Activated T-helper 17 cell treated with anti-CD3 and anti-CD28 coated beads, Interleukin-2, amount 50 U/mL, for 72 hours (primary cell): ENCODE measurements around the gene CECR2. TPM values are rescaled to one million over a fixed set of nuclear protein-coding genes. Genes with fewer than 3 reads are reported as not detected.

Experiments
- ATAC-seq: fragments of 150-1000 bp; cut with Tn5 transposase; replicated peaks from 2 replicates; pipeline ENCODE4 v1.10.0; 2021; ENCODE audit warnings: mild to moderate bottlenecking, moderate library complexity
- H3K27ac Mint-ChIP-seq: one replicate; pipeline ENCODE4 v1.8.0; 2022; ENCODE audit warnings: mixed read lengths
- H3K27me3 Mint-ChIP-seq: one replicate; pipeline ENCODE4 v1.8.0; 2022; ENCODE audit warnings: mixed read lengths
- H3K36me3 Mint-ChIP-seq: one replicate; pipeline ENCODE4 v1.8.0; 2022; ENCODE audit warnings: low read depth, mild to moderate bottlenecking, mixed read lengths
- H3K4me1 Mint-ChIP-seq: one replicate; pipeline ENCODE4 v1.8.0; 2022; ENCODE audit warnings: mixed read lengths
- H3K4me3 Mint-ChIP-seq: one replicate; pipeline ENCODE4 v1.8.0; 2022; ENCODE audit warnings: mild to moderate bottlenecking, mixed read lengths
- H3K9me3 Mint-ChIP-seq: one replicate; pipeline ENCODE4 v1.8.0; 2022; ENCODE audit warnings: mixed read lengths
- total RNA-seq, 2 donors: library from RNA; stranded (reverse); gene quantifications; one replicate each; pipeline ENCODE4 v1.2.3, GENCODE V29; 2022

The CECR2 gene
- total RNA-seq, 2 donors from 2014 or later: 0.06 to 0.19 TPM

GRCh38 chr22:17479135-17479534 lies 109.9 kb downstream of the CECR2 start:
- no peak overlapping the region for H3K27ac Mint-ChIP-seq
- no peak for ATAC-seq

GRCh38 chr22:17481424-17481823 lies 112.2 kb downstream of the CECR2 start:
- Mint-ChIP-seq H3K36me3 (no peaks in the 10 kb centered on the region), H3K4me3 (no peak overlapping the region), H3K4me1 (no peaks in the 10 kb centered on the region), H3K27me3 (peaks cover 16% of the 10 kb centered on the region), H3K9me3 (no peaks in the 10 kb centered on the region), H3K27ac (no peak overlapping the region)
- ATAC-seq: no peak

More at GRCh38 chr22:17479135-17479534, 109.9 kb downstream of the CECR2 start:
- H3K4me1 Mint-ChIP-seq: no peaks in the 10 kb centered on the region
- no peaks in the 10 kb centered on the region for H3K9me3 Mint-ChIP-seq
- H3K4me3 Mint-ChIP-seq: no peak overlapping the region
- H3K36me3 Mint-ChIP-seq: no peaks in the 10 kb centered on the region
- peaks cover 34% of the 10 kb centered on the region for H3K27me3 Mint-ChIP-seq

- Mint-ChIP-seq H3K36me3 (no peaks in the 10 kb centered on the region), H3K27me3 (peaks cover 8% of the 10 kb centered on the region), H3K4me1 (no peaks in the 10 kb centered on the region), H3K27ac (no peak overlapping the region), H3K9me3 (no peaks in the 10 kb centered on the region), H3K4me3 (no peak overlapping the region)
- no peak for ATAC-seq
Observed at GRCh38 chr22:17483688-17484372, 114.6 kb downstream of the CECR2 start.

- no peak overlapping the region for H3K4me3 Mint-ChIP-seq
- no peaks in the 10 kb centered on the region for H3K27me3 Mint-ChIP-seq
- no peak overlapping the region for H3K27ac Mint-ChIP-seq
- no peak for ATAC-seq
- no peaks in the 10 kb centered on the region for H3K4me1 Mint-ChIP-seq
- H3K9me3 Mint-ChIP-seq: no peaks in the 10 kb centered on the region
- no peaks in the 10 kb centered on the region for H3K36me3 Mint-ChIP-seq
Observed at GRCh38 chr22:17484608-17485007, 115.3 kb downstream of the CECR2 start.

GRCh38 chr22:17486313-17486712 lies 117.1 kb downstream of the CECR2 start:
- H3K27ac Mint-ChIP-seq: no peak overlapping the region

GRCh38 chr22:17486719-17487118 lies 117.5 kb downstream of the CECR2 start:
- Mint-ChIP-seq H3K4me3 (no peak overlapping the region), H3K4me1 (no peaks in the 10 kb centered on the region), H3K9me3 (no peaks in the 10 kb centered on the region), H3K27ac (no peak overlapping the region), H3K36me3 (no peaks in the 10 kb centered on the region), H3K27me3 (no peaks in the 10 kb centered on the region)
- no peak for ATAC-seq

More at GRCh38 chr22:17486313-17486712, 117.1 kb downstream of the CECR2 start:
- Mint-ChIP-seq H3K4me3 (no peak overlapping the region), H3K9me3 (no peaks in the 10 kb centered on the region), H3K27me3 (no peaks in the 10 kb centered on the region), H3K4me1 (no peaks in the 10 kb centered on the region), H3K36me3 (no peaks in the 10 kb centered on the region)
- no peak for ATAC-seq

- H3K4me1 Mint-ChIP-seq: no peaks in the 10 kb centered on the region
Observed at GRCh38 chr22:17489101-17489500, 119.8 kb downstream of the CECR2 start.

GRCh38 chr22:17491090-17491640 lies 121.9 kb downstream of the CECR2 start:
- no peaks in the 10 kb centered on the region for H3K9me3 Mint-ChIP-seq
- no peak overlapping the region for H3K27ac Mint-ChIP-seq
- ATAC-seq: no peak
- no peak overlapping the region for H3K4me3 Mint-ChIP-seq
- H3K4me1 Mint-ChIP-seq: no peaks in the 10 kb centered on the region
- H3K36me3 Mint-ChIP-seq: no peaks in the 10 kb centered on the region
- no peaks in the 10 kb centered on the region for H3K27me3 Mint-ChIP-seq

More at GRCh38 chr22:17489101-17489500, 119.8 kb downstream of the CECR2 start:
- Mint-ChIP-seq H3K4me3 (no peak overlapping the region), H3K9me3 (no peaks in the 10 kb centered on the region), H3K27ac (no peak overlapping the region), H3K27me3 (no peaks in the 10 kb centered on the region), H3K36me3 (no peaks in the 10 kb centered on the region)
- ATAC-seq: peak; percentile 58

GRCh38 chr22:17492247-17492646 lies 123.0 kb downstream of the CECR2 start:
- peak; percentile 11 for ATAC-seq
- H3K27me3 Mint-ChIP-seq: no peaks in the 10 kb centered on the region
- no peak overlapping the region for H3K4me3 Mint-ChIP-seq
- H3K9me3 Mint-ChIP-seq: no peaks in the 10 kb centered on the region
- H3K36me3 Mint-ChIP-seq: no peaks in the 10 kb centered on the region
- no peaks in the 10 kb centered on the region for H3K4me1 Mint-ChIP-seq
- no peak overlapping the region for H3K27ac Mint-ChIP-seq

GRCh38 chr22:17493419-17493981 lies 124.2 kb downstream of the CECR2 start:
- Mint-ChIP-seq H3K4me1 (no peaks in the 10 kb centered on the region), H3K9me3 (no peaks in the 10 kb centered on the region), H3K36me3 (no peaks in the 10 kb centered on the region), H3K27me3 (peaks cover 3% of the 10 kb centered on the region), H3K27ac (no peak overlapping the region), H3K4me3 (no peak overlapping the region)
- no peak for ATAC-seq

GRCh38 chr22:17496841-17497240 lies 127.6 kb downstream of the CECR2 start:
- no peak for ATAC-seq
- H3K4me3 Mint-ChIP-seq: no peak overlapping the region
- H3K36me3 Mint-ChIP-seq: no peaks in the 10 kb centered on the region
- no peaks in the 10 kb centered on the region for H3K9me3 Mint-ChIP-seq
- no peaks in the 10 kb centered on the region for H3K4me1 Mint-ChIP-seq
- peaks cover 6% of the 10 kb centered on the region for H3K27me3 Mint-ChIP-seq
- no peak overlapping the region for H3K27ac Mint-ChIP-seq

- peak; percentile 75 for ATAC-seq
- no peaks in the 10 kb centered on the region for H3K4me1 Mint-ChIP-seq
- H3K9me3 Mint-ChIP-seq: no peaks in the 10 kb centered on the region
- H3K27me3 Mint-ChIP-seq: peaks cover 10% of the 10 kb centered on the region
- no peaks in the 10 kb centered on the region for H3K36me3 Mint-ChIP-seq
- no peak overlapping the region for H3K27ac Mint-ChIP-seq
- no peak overlapping the region for H3K4me3 Mint-ChIP-seq
Observed at GRCh38 chr22:17501679-17502285, 132.5 kb downstream of the CECR2 start.

GRCh38 chr22:17508110-17508509 lies 138.8 kb downstream of the CECR2 start:
- Mint-ChIP-seq H3K4me1 (no peaks in the 10 kb centered on the region), H3K4me3 (no peak overlapping the region), H3K36me3 (no peaks in the 10 kb centered on the region), H3K27me3 (peaks cover 14% of the 10 kb centered on the region), H3K9me3 (no peaks in the 10 kb centered on the region), H3K27ac (no peak overlapping the region)
- ATAC-seq: no peak

GRCh38 chr22:17512960-17513359 lies 143.7 kb downstream of the CECR2 start:
- no peaks in the 10 kb centered on the region for H3K9me3 Mint-ChIP-seq
- no peak for ATAC-seq
- H3K36me3 Mint-ChIP-seq: no peaks in the 10 kb centered on the region
- H3K4me3 Mint-ChIP-seq: no peak overlapping the region
- no peaks in the 10 kb centered on the region for H3K4me1 Mint-ChIP-seq
- peaks cover 18% of the 10 kb centered on the region for H3K27me3 Mint-ChIP-seq
- no peak overlapping the region for H3K27ac Mint-ChIP-seq

- Mint-ChIP-seq H3K27ac (no peak overlapping the region), H3K4me1 (no peaks in the 10 kb centered on the region), H3K27me3 (peaks cover 23% of the 10 kb centered on the region), H3K9me3 (no peaks in the 10 kb centered on the region), H3K36me3 (no peaks in the 10 kb centered on the region), H3K4me3 (no peak overlapping the region)
- no peak for ATAC-seq
Observed at GRCh38 chr22:17513612-17514011, 144.4 kb downstream of the CECR2 start.
